Measurements from ENCODE around the gene TFIP11. TPM values are rescaled to one million over a fixed set of nuclear protein-coding genes. Genes with fewer than 3 reads are reported as not detected.

The TFIP11 gene
- total RNA-seq, 1 donor from 2014 or later = 26.9 TPM

- DNase-seq (ENCODE audit: low read depth) = no peak
Measured at GRCh38 chr22:26479792-26480610, 32.3 kb downstream of the TFIP11 start.

GRCh38 chr22:26479043-26479791 is 33.1 kb downstream of the TFIP11 start:
- no peak for DNase-seq (ENCODE audit: low read depth)

- no peak for DNase-seq (ENCODE audit: low read depth)
Measured at GRCh38 chr22:26477341-26477731, 34.9 kb downstream of the TFIP11 start.

GRCh38 chr22:26476705-26477340 is 35.5 kb downstream of the TFIP11 start:
- no peak for DNase-seq (ENCODE audit: low read depth)

- peak; percentile 69 for DNase-seq (ENCODE audit: low read depth)
Measured at GRCh38 chr22:26474682-26475081, 37.6 kb downstream of the TFIP11 start.

GRCh38 chr22:26471522-26471921 is 40.8 kb downstream of the TFIP11 start:
- DNase-seq (ENCODE audit: low read depth) = peak; percentile 95

- DNase-seq (ENCODE audit: low read depth) = no peak
Measured at GRCh38 chr22:26470807-26471206, 41.5 kb downstream of the TFIP11 start.

- peak; percentile 90 for DNase-seq (ENCODE audit: low read depth)
Measured at GRCh38 chr22:26466196-26466595, 46.1 kb downstream of the TFIP11 start.

GRCh38 chr22:26464312-26464711 is 48.0 kb downstream of the TFIP11 start:
- no peak for DNase-seq (ENCODE audit: low read depth)

- DNase-seq (ENCODE audit: low read depth) = no peak
Measured at GRCh38 chr22:26463688-26464087, 48.6 kb downstream of the TFIP11 start.

- no peak for DNase-seq (ENCODE audit: low read depth)
Measured at GRCh38 chr22:26463101-26463661, 49.1 kb downstream of the TFIP11 start.

GRCh38 chr22:26462641-26463040 is 49.6 kb downstream of the TFIP11 start:
- no peak for DNase-seq (ENCODE audit: low read depth)

- DNase-seq (ENCODE audit: low read depth) = no peak
Measured at GRCh38 chr22:26462051-26462450, 50.2 kb downstream of the TFIP11 start.

GRCh38 chr22:26461188-26461810 is 51.0 kb downstream of the TFIP11 start:
- peak; percentile 66 for DNase-seq (ENCODE audit: low read depth)

- no peak for DNase-seq (ENCODE audit: low read depth)
Measured at GRCh38 chr22:26460202-26460601, 52.1 kb downstream of the TFIP11 start.

GRCh38 chr22:26457661-26458272 is 54.5 kb downstream of the TFIP11 start:
- no peak for DNase-seq (ENCODE audit: low read depth)

GRCh38 chr22:26453812-26454500 is 58.3 kb downstream of the TFIP11 start:
- DNase-seq (ENCODE audit: low read depth) = no peak

GRCh38 chr22:26453216-26453615 is 59.1 kb downstream of the TFIP11 start:
- DNase-seq (ENCODE audit: low read depth) = peak; percentile 47

GRCh38 chr22:26452236-26453016 is 59.8 kb downstream of the TFIP11 start:
- DNase-seq (ENCODE audit: low read depth) = no peak

Measured in myocyte (in vitro differentiated cells).